HL-60/S4 treated with phorbol 12-myristate 13-acetate at 8.2 ng/mL for 4 days and 3 days (cell line): ENCODE measurements around the gene CADPS2.
"Not testable (repeated sequence)": the region's sequence is repeated elsewhere in the genome, so short reads cannot be mapped to it uniquely, and the experiment has no call there.

Source experiments
- in situ Hi-C: fragments of 300-500 bp; cut with MboI; formaldehyde crosslinking; loops from 2 replicates; pipeline ENCODE4 v1.15.0; 2022; ENCODE audit warnings: low sequenced_read_pairs

Gene CADPS2

DNA sequence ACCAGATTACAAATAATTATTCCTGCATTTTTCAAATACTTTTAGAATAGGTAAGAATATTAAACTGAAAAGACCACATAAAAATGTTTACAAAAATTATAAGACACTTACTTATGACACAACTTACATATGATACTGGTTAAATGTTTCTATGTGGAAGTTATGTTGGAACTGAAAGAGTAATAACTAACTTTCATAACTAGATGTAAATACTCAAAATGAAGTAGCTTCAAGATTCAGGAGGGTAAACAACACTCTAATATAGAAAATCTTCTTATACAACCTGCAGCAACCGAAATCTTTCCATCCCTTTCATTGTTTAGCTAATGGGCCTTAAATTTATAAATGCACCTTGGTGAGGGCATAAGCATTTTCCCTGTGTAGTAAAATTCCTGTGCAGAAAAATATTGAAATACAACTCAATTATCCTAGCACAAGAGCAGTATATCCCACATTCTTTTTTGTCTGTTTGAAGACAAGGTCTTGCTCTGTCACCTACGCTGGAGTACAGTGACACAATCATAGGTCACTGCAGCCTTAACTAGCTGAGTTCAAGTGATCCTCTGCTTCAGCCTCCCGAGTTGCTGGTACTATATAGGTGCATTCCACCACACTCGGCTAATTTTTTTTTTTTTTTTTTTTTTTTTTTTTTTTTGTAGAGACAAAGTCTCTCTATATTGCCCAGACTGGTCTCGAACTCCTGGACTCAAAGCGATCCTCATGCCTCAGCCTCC, 168.7 kb downstream of the CADPS2 start:
- in situ Hi-C loops = no loop called here

DNA sequence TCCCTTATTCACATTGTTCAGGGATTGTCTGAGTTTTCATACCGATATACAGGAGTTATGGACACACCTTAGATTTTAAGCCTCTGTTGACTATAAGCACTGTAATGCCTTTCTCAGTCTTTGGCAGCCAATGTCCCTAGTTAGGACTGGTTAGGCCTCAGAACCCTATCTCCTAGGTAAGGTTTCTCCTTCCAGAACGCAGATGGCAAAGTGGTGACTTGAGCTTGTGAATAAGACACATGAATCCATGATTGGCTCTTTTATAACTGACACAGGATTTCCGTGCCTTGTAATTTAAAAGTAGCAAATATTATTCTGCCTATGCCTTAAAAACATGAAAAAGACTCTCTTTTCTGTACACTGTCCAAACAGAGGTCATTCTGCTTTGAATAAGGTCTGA, 171.1 kb downstream of the CADPS2 start:
- in situ Hi-C loops = no loop called here

DNA sequence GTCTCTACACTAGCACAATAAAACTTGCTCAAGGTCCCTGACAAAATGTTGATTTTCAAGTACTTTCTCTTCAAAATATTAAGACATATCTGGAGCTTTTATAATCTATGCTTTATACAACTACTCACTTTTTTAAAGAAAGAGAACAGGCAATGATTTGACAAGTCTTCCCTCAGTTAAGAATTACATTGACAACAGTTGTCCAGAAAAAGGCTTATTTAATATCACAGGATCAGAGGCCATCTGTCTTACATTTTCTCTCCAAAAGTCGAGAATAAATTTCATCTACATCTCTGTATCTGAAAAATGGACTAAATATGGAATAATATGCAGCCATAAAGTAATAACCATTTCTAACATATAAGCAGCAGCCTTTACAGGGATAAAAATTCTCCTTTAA, 175.3 kb downstream of the CADPS2 start:
- in situ Hi-C loops = no loop called here

DNA sequence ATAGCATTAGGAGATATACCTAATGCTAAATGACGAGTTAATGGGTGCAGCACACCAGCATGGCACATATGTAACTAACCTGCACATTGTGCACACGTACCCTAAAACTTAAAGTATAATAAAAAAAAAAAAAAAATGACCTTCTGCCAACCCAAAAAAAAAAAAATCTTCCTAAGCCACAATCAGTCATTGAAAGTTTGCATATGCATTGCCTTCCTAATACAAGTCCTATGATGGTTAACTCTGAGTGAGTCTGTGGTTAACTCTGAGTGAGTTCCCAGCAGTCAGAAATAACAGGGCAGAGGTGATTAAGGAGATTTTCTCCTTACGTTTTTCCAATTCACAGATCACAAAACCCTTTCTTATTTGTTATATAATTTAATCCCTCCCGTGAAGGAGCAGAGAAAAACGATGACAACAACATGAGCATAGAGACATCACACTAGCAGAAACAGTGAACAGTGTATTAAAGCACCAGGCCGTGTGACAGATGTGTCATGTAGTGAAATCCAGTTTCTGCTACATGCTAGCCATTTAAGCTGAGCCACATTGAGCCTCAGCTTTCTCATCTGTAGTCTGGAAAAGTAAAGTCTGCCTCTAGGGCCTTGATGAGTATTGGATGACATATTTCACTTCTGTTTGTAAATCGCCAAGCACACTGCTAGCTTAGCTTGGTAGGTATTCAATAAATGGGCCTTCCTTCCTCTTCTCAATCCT, 176.2 kb downstream of the CADPS2 start:
- in situ Hi-C loops = no loop called here

DNA sequence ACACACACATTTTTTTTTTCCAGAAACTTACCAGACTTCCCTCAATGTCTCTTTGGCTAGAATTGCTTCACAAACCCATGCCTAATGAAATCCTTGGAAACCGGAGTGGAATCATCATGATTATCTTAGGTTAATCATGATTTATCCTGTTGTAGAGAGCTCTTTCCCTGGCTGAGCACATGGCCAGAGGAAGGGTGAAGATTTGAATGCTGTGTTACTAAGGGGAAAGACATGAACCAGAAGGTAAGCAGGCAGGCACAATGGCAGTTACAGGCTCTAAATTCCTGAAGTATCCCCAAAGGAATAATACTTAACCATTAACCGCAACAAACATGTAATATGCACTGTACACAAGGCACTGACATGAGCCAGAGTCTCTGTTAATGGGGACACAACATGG, 179.4 kb downstream of the CADPS2 start:
- in situ Hi-C loops = no loop called here

DNA sequence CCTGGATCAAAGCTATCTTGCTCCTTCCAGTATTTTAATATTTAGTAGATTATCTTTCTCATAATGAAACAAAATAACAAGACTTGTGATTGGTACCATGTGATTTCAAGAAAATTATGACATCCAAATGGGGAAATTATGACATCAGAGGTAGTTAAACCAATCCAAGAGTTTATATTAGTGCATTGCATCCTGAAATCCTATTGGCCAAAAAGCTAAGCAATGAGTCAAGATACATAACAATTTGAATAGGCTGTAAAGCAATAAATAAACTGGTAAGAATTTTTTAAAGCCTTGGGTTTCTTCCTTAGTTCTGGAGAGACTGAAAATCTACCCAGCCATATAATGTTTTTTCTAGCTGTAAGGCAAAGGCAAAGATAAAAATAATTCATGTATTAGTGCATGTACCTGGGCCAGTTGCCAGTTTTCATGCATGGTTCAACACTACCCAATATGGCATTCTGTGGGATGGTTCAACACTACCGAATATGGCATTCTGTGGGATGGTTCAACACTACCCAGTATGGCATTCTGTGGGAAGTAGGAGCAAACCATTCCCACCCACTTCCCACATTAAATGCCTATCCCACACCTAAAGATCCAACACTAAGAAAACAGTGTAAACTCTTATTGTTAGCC, 183.3 kb downstream of the CADPS2 start, which contains the start of gene RNF148:
RNF148 (minus strand) TSS at position 51 of the 639 bp plus-strand sequence. CDS start 172 bp downstream, outside the sequence.
- in situ Hi-C loops = no loop called here

DNA sequence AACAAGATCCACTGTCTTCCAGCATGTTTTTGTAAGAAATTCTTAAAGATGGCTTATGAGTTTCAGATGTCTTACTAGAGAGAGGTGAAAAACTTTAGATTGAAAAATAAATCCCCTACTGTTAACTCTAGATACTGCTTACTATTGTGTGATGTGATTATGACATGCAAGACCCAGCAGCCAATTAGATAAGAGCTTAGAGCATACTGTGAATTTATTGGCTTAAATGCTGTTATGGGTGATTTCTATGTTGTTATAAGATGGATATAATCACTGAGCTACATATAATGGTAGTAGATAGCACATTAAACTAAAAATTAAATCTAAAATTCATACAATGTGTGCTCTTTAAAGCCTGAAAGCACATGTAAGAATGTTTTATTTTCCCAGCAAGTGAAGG, 187.2 kb downstream of the CADPS2 start, which contains the start of gene RNF133:
RNF133 (minus strand) TSS at position 101 of the 400 bp plus-strand sequence. CDS start 199 bp downstream, outside the sequence.
- in situ Hi-C loops = no loop called here

DNA sequence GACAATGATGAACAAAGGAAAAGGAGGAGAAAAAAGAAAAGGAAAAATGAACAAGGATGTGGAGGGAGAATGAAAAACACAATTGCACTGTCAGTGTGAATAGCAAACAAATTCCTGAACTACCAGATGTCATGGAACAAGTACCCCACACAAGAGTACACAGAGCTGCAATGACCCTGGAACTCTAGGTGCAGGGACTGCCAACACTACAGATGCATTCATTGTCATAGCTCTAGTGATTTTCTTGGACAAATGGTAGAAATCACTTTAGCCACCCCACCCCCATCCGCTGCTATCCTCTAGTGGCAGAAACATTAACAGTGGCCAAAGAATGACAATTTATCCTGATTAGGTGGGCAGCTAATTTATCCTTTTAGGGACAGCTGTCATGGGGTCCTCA, 190.4 kb downstream of the CADPS2 start:
- in situ Hi-C loops = no loop called here

DNA sequence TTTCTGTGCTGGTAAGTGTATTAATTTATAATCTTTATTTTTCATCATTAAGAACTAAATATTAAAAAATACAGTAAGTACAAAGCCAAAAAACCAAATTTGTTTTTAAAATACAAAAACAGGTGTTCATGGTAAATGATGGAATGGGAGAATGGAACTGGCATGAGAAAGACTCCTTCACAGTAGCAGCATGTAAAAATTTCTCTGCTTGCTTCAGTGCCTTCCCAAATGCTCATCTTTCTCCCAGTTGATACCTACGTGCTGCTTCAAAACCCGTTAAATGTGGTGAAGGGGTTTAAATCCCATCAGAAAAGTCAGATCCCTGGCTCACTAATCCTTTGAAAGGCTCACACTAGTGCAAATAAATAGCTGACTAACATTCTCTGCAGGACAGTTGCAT, 191.6 kb downstream of the CADPS2 start:
- in situ Hi-C loops = no loop called here

DNA sequence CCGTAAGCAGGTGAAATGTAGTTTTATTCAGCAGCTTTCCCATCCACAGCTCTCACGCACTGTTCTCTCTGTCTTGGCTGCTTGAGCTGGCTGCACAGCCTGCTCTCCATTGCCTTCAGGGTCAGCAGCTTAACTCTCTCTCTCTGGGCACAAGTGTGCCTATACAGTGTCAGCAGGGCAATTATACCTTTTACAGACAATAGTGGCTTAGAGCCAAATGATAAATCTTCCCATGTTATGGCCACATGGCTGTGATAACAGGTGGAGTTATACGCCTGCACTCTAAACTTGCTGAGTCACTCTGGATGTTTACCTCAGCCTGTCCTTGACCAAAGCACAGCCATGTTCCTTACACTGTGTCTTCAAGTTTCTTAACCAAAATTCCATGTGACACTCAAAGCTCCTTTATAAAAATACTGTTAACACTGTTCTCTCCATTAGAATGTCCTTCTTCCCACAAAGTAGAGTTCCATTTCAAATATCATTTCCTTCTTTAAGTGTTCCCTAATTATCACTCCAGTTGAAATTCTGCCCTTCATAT, 193.4 kb downstream of the CADPS2 start:
- in situ Hi-C loops = no loop called here

DNA sequence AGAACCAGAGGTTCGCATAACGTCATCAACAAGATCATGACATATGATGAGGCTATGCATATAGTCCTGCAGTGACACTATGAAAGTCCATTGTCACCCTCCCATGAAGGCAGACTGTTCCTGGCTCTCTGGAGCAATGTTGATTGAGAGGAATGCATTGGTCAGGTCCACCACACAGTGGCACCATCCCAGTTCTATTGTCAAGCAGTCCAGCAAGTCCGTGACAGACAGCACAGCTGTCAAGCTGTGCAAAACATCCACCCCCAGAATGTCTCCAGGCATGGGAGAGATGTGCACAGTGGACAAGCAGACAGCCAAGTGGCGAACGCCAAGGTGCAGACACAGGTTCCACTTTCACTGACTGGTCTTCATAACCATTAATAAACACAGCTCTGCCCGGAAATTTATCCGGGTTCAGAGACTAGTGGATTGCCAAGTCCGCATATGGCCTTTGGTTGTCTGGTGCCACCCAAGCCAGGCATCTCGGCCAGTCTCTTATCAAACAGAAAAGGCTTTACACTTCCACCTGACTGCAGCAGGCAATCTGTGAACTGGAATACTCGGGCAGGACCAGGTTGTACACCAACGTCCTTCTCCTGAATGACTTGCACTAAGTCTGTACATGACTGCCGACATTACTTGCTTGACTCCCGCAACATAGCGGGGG, 194.6 kb downstream of the CADPS2 start:
- in situ Hi-C loops = no loop called here

DNA sequence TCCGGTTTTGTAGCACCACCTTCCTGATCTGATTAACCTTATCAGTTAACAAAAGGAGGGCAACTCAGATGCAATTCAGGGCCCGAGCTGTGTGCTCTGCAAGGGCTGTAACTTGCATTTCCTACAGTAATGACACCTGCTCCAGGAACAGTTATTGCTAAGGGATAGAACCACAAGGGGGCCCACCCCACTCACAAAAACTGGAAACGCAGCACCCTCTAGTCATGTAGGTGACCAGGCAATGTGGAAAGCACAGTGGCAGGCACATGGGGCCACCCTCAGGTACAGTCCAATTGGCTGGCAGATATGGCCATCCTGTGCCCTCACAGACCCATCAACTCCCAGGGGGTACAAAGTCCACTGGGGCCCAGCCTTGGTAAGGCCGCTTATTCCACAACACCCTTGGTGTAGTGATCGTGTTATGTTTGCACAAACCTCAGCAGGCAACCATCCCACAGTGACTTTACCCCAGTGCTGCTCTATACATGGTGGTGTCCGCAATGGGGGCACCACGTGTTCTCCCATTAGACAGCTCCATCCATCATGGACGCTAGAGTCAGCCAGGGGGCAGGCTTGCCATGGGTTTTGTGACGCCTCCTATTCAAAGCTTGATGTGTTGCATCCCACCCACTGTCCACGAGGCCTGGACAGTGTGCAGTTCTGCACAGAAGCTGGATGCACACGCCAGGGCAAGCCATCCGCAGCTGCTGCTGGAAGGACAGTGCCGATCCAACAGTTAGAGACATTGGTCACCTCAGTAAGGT, 196.7 kb downstream of the CADPS2 start:
- in situ Hi-C loops = no loop called here

DNA sequence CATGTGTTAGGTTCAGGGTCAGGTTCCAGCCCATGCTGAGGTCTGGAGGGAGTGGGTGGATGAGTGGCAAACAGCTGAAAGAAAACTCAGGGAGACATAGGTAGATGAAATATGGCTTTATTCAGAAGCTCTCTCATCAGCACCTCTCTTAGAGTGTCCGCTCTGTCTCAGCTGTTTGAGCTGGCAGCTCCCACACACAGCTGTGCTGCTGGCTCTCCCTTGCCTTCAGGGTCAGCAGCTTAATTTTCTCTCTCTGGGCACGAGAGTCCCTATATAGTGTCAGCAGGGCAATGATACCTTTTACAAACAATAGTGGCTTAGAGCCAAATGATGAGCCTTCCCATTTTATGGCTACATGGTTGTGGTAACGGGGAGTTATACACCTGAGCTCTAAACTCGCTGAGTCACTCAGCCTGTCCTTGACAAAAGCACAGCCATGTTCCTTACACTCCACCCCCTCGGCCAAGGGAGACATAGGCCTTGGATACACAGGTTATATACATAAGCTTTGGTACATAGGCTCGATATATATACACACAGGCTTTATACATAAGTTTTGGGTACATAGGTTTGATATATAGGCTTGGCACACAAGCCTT, 197.8 kb downstream of the CADPS2 start:
- in situ Hi-C loops = no loop called here

DNA sequence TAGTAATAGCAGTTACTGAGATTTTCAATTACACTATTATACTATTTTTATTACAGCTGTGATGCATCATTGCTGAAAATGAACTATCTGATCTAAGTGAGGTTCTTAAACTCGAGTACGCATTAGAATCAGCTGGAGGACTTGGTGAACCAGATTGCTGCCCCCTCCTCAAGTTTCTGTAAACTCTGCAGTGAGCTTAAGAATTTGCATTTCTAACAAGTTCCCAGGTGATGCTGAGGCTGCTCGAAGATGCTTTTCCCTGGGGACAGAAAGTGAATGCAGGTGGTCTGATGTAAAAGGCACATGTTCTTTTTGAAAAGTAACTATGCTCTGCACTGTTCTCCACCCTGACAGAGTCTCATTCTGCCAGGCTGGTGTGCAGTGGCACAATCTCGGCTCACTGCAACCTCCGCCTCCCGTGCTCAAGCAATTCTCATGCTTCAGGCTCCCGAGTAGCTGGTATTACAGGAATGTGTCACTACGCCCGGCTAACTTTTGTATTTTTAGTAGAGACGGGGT, 199.8 kb downstream of the CADPS2 start:
- in situ Hi-C loops = no loop called here

DNA sequence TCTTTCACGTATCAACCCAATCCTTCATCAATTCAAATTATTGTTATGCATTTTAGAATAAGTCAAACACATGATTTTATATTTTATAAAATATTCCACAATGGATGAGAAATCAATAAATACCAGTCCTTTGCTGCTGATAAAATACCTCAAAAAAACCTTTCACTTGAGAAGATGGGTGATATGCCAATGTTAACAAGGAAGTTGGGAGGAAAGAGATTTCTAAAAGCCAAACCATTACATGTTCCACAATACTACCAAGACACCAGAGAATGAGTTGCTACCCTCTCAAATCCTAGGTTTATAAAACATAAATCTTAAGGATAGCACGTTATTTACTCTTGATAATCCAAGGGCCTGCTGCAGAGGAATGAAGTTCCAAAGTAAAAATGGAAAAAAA, 201.8 kb downstream of the CADPS2 start:
- in situ Hi-C loops = no loop called here

DNA sequence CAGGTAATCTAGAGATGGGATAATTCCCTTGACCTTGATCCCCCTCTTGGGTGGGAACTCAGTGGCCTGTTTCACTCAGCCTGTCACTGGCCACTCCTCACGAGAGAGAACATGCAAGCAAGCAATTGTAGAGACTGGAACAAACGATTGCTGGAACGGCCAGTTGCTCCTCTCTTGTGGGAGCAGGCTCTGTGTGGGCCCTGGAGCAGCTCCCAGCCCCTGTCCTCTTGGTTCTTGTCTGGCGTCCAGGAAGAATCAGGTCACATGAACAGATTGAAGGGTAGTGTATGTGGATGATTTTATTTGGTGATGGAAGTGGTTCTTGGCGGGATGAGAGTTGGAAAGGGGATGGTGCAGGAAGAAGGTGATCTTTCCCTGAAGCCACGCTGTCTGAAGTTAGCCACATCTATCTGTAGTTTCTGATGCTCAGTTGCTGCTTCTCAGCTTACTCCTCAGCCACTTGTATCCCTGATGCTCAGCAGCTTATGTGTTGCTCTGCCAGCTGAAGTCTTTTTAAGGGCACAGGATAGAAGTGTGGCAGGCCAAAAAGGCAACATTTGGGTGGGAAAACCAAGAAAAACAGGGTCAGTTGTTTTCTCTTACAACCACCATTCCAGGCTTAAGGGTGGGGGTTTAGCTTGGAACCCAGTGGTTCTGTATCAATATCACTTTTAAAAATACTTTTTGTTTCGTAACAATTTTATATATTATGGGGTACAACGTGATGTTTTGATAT, 203.3 kb downstream of the CADPS2 start:
- in situ Hi-C loops = no loop called here

DNA sequence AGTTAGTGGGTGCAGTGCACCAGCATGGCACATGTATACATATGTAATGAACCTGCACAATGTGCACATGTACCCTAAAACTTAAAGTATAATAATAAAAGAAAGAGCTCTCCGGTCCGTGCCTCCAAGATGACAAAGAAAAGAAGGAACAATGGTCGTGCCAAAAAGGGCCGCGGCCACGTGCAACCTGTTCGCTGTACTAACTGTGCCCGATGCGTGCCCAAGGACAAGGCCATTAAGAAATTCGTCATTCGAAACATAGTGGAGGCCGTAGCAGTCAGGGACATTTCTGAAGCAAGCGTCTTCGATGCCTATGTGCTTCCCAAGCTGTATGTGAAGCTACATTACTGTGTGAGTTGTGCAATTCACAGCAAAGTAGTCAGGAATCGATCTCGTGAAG, 205.1 kb downstream of the CADPS2 start:
- in situ Hi-C loops = not testable (repeated sequence)

DNA sequence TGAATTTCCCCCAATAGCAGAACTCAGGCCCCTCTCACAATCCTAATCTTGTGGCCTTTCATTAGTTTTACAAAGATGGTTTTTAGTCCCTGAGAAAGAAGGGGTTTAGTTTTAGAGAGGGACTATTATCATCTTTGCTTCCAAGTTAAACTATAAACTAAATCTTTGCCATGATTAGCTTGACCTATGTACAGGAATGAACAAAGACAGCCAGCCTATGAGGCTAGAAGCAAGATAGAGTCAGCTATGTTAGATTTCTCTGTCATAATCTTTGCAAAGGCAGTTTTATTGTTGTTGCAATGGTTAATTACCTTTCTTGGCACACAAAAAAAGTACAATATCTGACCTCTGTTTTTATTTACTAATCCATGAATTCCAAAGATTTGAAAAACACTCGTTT, 206.4 kb downstream of the CADPS2 start:
- in situ Hi-C loops = no loop called here

DNA sequence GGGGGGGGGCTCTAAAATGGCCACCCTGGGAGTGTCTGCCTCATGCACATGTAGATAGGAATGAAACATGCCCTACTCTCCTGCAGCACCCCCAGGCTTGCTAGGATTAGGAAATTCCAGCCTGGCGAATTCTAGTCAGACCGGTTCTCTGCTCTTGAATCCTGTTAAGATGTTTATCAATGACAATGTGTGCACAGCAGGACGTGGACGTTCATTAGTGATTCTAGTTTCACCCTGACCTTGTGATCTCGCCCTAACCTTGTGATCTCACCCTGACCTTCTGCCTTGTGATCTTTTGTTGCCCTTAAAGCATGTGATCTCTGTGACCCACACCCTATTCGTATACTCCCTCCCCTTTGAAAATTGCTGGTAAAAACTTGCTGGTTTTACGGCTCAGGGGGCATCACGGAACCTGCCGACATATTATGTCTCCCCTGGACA, 207.0 kb downstream of the CADPS2 start:
- in situ Hi-C loops = not testable (repeated sequence)
